Psoas muscle (tissue), 8 donors: ENCODE data around the gene NDUFAB1. TPM values are rescaled to one million over a fixed set of nuclear protein-coding genes. Genes with fewer than 3 reads are reported as not detected.

Source experiments
- ATAC-seq, 4 donors: fragments of 200-7000 bp; cut with Tn5 transposase; one replicate each; pipeline ENCODE4 v1.9.1; 2020; ENCODE audit warnings: moderate library complexity in 3 of 4, mild to moderate bottlenecking in 2 of 4
- DNase-seq, 2 donors: peaks; one replicate each; pipeline ENCODE4 v3.0.0-alpha.2; 2020
- H3K27ac ChIP-seq: fragments of 200-600 bp; one replicate; pipeline ENCODE4 v1.8.0; 2022
- H3K27me3 ChIP-seq, 3 donors: fragments of 200-600 bp in 1 of 3; one replicate each; pipeline versions ENCODE4 v1.6.1 to v1.8.0; 2013 to 2022; ENCODE audit warnings: low read length in 2 of 3, mild to moderate bottlenecking in 2 of 3, moderate library complexity in 1 of 3; ENCODE audit not compliant: insufficient read depth in 3 of 3
- H3K36me3 ChIP-seq, 2 donors: fragments of 200-600 bp in 1 of 2; one replicate each; pipeline versions ENCODE4 v1.6.1 to v1.8.0; 2013 to 2022; ENCODE audit warnings: low read depth in 1 of 2, mild to moderate bottlenecking in 1 of 2, moderate library complexity in 1 of 2; ENCODE audit not compliant: insufficient read depth in 1 of 2
- H3K4me1 ChIP-seq: fragments of 200-600 bp; one replicate; pipeline ENCODE4 v1.8.0; 2022
- H3K4me3 ChIP-seq: fragments of 200-600 bp; one replicate; pipeline ENCODE4 v1.8.0; 2022; ENCODE audit warnings: mild to moderate bottlenecking
- H3K9me3 ChIP-seq: fragments of 200-600 bp; one replicate; pipeline ENCODE4 v1.8.0; 2022
- CTCF ChIP-seq: fragments of 200-600 bp; IDR thresholded peaks from one replicate; pipeline ENCODE4 v1.8.0; 2022; ENCODE audit warnings: antibody characterized with exemption
- WGBS, 3 donors: extraction: QIAGEN DNeasy Blood & Tissue Kit; methylation state at CpG; one replicate each; pipeline versions ENCODE4 v1.1.6 to v1.1.7; 2013; 5-methylcytosine and 5-hydroxymethylcytosine counted together
- intact Hi-C, 2 donors: fragments of 100-400 bp; cut with DNase I; formaldehyde crosslinking; loops; one replicate each; pipeline versions ENCODE4 v1.11.0 to v1.14.2; 2022
- polyA plus RNA-seq, 3 donors: library from polyadenylated mRNA; stranded (reverse); fragments of 200-250 nt; gene quantifications; one replicate each; pipeline ENCODE4 v1.2.3, GENCODE V29; 2013
- total RNA-seq, 4 donors: library from RNA; stranded (reverse); fragmentation: NEBNext Ultra II Directional in 2 of 4; extraction: Animal tissue kit (Norgen Biotek cat#: 25700) in 2 of 4; gene quantifications; one replicate each; pipeline versions ENCODE4 v1.2.1 to v1.2.4, GENCODE V29; 2021 to 2023
- donor health status: healthy with polysubstance abuse.
- donor health status: DM: no; HTN: no; CAD: no; lungs with moderate emphysema.
- donor health status: Bipolar disorder and iron deficiency.
- donor health status: healthy.
- donor health status: DM: yes; HTN: yes; CAD: no.
- donor health status: DM: no; HTN: no; CAD: no.
- donor health status: DM: no; HTN: no; CAD: no.
- donor health status: DM: yes; HTN: yes; CAD: no.

NDUFAB1 gene
- total and polyA plus RNA-seq, 7 donors = 175 to 441 (median 241) TPM

- Histone ChIP-seq H3K9me3 (no peaks in the 10 kb centered on the region), H3K27ac (peak overlapping the region; percentile 42), H3K27me3 (no peaks in the 10 kb centered on the region), H3K4me1 (peaks cover 82% of the 10 kb centered on the region), H3K36me3 (peaks cover 23 to 76% of the 10 kb centered on the region in 2 donors), H3K4me3 (peak overlapping the region; percentile 31)
- no peak for TF ChIP-seq CTCF
- no peak for ATAC-seq
- intact Hi-C loops = no loop called here
- DNase-seq = no peak
- 75 to 78% (median 77%) methylated on average over 5 of the region's 5 CpGs for WGBS, 3 donors
Observed at GRCh38 chr16:23561586-23561985, 34.5 kb downstream of the NDUFAB1 start.

GRCh38 chr16:23557779-23558702 lies 38.1 kb downstream of the NDUFAB1 start:
- peaks cover 52% of the 10 kb centered on the region for H3K4me1 ChIP-seq
- H3K36me3 ChIP-seq = peaks cover 21 to 61% of the 10 kb centered on the region in 2 donors
- peak overlapping the region; percentile 85 for H3K4me3 ChIP-seq
- H3K9me3 ChIP-seq = no peaks in the 10 kb centered on the region
- WGBS, 3 donors = 0 to 1% (median 0%) methylated on average over 39 to 60 of the region's 60 CpGs
- H3K27ac ChIP-seq = peak overlapping the region; percentile 93
- peak in 1 of 2 donors; percentile 42 for DNase-seq
- peak; percentile 4 to 17 (median 10) for ATAC-seq
- no peaks in the 10 kb centered on the region for H3K27me3 ChIP-seq
- intact Hi-C loops = loop anchor here (1.0 to 10.0 kb wide), 5 partner anchors 38 to 987 kb away; partner anchors contain the start of genes NDUFAB1 (in 2 of the 2), COG7 (in 1 of the 2) and GGA2 (in 1 of the 2)
- TF ChIP-seq CTCF = no peak

- ATAC-seq (peak; percentile 92 to 96 (median 93)), DNase-seq (peak; percentile 99)
- intact Hi-C loops = loop anchor here (1.0 to 10.0 kb wide), 5 partner anchors 39 to 988 kb away; partner anchors contain the start of genes NDUFAB1 (in 2 of the 2), COG7 (in 1 of the 2) and GGA2 (in 1 of the 2)
- peak; percentile 92 for TF ChIP-seq CTCF
- H3K36me3 ChIP-seq = peaks cover 18 to 61% of the 10 kb centered on the region in 2 donors
- H3K27me3 ChIP-seq = no peaks in the 10 kb centered on the region
- H3K9me3 ChIP-seq = no peaks in the 10 kb centered on the region
- WGBS, 3 donors = 1 to 2% (median 2%) methylated on average over 53 to 65 of the region's 65 CpGs
- peaks cover 43% of the 10 kb centered on the region for H3K4me1 ChIP-seq
- H3K4me3 ChIP-seq = peak within 1 kb of the TSS; percentile 85
- peak within 1 kb of the TSS; percentile 93 for H3K27ac ChIP-seq
Observed at GRCh38 chr16:23556881-23557778, 39.0 kb downstream of the NDUFAB1 start, which contains the start of the genes EARS2 and UBFD1. TSS of gene EARS2 (minus strand) at chr16:23557350. CDS start at chr16:23557343, 7 bp downstream. TSS of gene UBFD1 (plus strand) at chr16:23557727. CDS start at chr16:23557743, 16 bp downstream.

- H3K36me3 ChIP-seq = peaks cover 17 to 61% of the 10 kb centered on the region in 2 donors
- no peaks in the 10 kb centered on the region for H3K27me3 ChIP-seq
- 78 to 86% (median 85%) methylated on average over 3 of the region's 3 CpGs for WGBS, 3 donors
- no peaks in the 10 kb centered on the region for H3K9me3 ChIP-seq
- ATAC-seq (no peak), DNase-seq (no peak)
- intact Hi-C loops = loop anchor here in 1 of 2 donors (10.0 kb wide), 2 partner anchors 100 to 990 kb away; partner anchors contain the start of gene COG7
- no peak overlapping the region for H3K4me3 ChIP-seq
- H3K27ac ChIP-seq = no peak overlapping the region
- H3K4me1 ChIP-seq = peaks cover 17% of the 10 kb centered on the region
- no peak for TF ChIP-seq CTCF
Observed at GRCh38 chr16:23554536-23554935, 41.6 kb downstream of the NDUFAB1 start.
